Measurements from ENCODE around the gene CFAP58. TPM values are rescaled to one million over a fixed set of nuclear protein-coding genes. Genes with fewer than 3 reads are reported as not detected.

The CFAP58 gene
- total RNA-seq, 1 experiment from 2014 or later = 0.63 TPM

DNA sequence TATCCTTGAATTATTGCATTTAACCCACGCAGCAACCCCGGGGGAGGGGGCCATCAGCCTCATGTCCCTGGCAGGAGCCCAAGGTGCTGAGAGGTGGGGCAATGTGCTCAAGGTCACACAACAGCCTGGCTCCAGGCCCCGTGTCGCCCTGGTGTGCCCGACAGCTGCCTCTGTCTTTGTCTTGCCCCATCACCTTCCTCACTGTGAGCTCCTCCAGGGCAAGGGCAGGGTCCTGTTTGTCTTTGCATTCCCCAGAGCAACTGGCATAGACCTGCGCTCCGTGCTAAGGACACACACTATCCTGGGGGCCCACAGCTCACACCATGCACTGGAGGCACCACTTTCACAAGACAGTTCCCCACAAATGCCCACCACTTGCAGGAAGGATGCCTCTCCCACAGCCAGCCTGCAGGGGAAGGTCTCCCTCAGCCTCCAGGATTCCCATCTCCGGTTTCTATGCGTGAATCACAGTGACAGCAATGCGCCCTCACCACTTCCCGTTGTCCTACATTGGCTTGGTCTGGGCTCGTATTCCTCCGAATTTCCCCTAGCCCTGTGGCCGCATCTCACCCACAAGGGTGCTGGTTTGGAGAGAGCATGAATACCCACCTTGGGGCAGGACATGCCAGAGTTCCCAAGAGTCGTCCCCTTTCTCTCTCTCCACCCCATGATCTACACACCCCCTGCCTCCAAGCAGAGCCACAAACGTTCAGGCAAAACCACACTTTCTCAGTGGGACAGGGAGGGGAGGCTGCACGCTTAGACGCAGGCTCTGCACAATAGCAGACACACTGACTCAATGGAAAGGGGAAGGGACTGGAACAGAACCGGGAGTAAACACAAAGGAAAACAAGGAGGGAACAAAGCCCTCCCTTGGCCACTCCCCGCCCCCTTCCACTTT, 25.6 kb upstream of the CFAP58 start:
- Histone ChIP-seq H4K20me1 (ENCODE audit: control insufficient read depth, insufficient read depth, insufficient read length) (peaks cover 3% of the 10 kb centered on the region), H2AFZ (ENCODE audit: low read length) (no peak overlapping the region), H3K18ac (ENCODE audit: insufficient read length, low read depth, low read length) (peak overlapping the region; percentile 43), H3K79me1 (ENCODE audit: insufficient read depth, low read depth, low read length, poor library complexity, severe bottlenecking) (no peaks in the 10 kb centered on the region), H4K8ac (replicated peaks; ENCODE audit: insufficient read length, low read depth, low read length) (no peak overlapping the region), H3K4me1 (ENCODE audit: insufficient read depth, low read length) (peaks cover 48% of the 10 kb centered on the region; the same call in 1 of the 2 replicates), H3K23ac (ENCODE audit: insufficient read length, low read depth, low read length) (no peak overlapping the region), H3K23me2 (ENCODE audit: insufficient read length, low read depth, low read length, poor library complexity, severe bottlenecking) (peaks cover 4% of the 10 kb centered on the region), H2BK20ac (ENCODE audit: low read depth, low read length, poor library complexity, severe bottlenecking) (no peak overlapping the region), H3K4me2 (ENCODE audit: insufficient read depth, insufficient read length, low read length) (peak overlapping the region; percentile 40), H2BK5ac (ENCODE audit: insufficient read length, low read length) (no peak overlapping the region), H3K9ac (ENCODE audit: extremely low read depth, insufficient read length, low read length) (no peak overlapping the region), H3K79me2 (ENCODE audit: insufficient read depth, low read length) (peaks cover 26% of the 10 kb centered on the region; the same call in 1 of the 2 replicates), H2BK120ac (ENCODE audit: low read depth, low read length, poor library complexity, severe bottlenecking) (no peak overlapping the region), H3K14ac (ENCODE audit: insufficient read depth, low read length) (peak overlapping the region; percentile 85), H2BK15ac (ENCODE audit: low read depth, low read length) (no peak overlapping the region), H3K9me3 (ENCODE audit: control insufficient read depth, low read depth, low read length) (no peaks in the 10 kb centered on the region), H4K91ac (ENCODE audit: insufficient read length, low read depth, low read length) (no peak overlapping the region), H3K56ac (ENCODE audit: insufficient read length, low read depth, low read length) (no peak overlapping the region), H3K27me3 (ENCODE audit: insufficient read depth, low read length) (no peaks in the 10 kb centered on the region), H3K4ac (ENCODE audit: low read depth, low read length) (no peak overlapping the region), H2AK5ac (ENCODE audit: insufficient read length, low read length) (no peak overlapping the region), H3T11ph (ENCODE audit: low read length) (no peak overlapping the region), H3K27ac (ENCODE audit: insufficient read length, low read depth, low read length) (peak overlapping the region; percentile 27), H4K5ac (ENCODE audit: insufficient read length, low read depth, low read length) (no peak overlapping the region), H2BK12ac (ENCODE audit: insufficient read length, low read depth, low read length) (no peak overlapping the region)
- Mint-ChIP-seq H3K27me3 (ENCODE audit: low read depth) (no peaks in the 10 kb centered on the region), H3K9me3 (no peaks in the 10 kb centered on the region), H3K27ac (peak overlapping the region; percentile 98), H3K4me3 (peak overlapping the region; percentile 52 to 73), H3K36me3 (ENCODE audit: insufficient read depth in 1 of 3, low read depth in 3 of 3) (peaks cover 14 to 24% (median 21%) of the 10 kb centered on the region in 3 experiments), H3K4me1 (peaks cover 88 to 91% of the 10 kb centered on the region in 2 experiments)
- TF ChIP-seq, protein P1, sequence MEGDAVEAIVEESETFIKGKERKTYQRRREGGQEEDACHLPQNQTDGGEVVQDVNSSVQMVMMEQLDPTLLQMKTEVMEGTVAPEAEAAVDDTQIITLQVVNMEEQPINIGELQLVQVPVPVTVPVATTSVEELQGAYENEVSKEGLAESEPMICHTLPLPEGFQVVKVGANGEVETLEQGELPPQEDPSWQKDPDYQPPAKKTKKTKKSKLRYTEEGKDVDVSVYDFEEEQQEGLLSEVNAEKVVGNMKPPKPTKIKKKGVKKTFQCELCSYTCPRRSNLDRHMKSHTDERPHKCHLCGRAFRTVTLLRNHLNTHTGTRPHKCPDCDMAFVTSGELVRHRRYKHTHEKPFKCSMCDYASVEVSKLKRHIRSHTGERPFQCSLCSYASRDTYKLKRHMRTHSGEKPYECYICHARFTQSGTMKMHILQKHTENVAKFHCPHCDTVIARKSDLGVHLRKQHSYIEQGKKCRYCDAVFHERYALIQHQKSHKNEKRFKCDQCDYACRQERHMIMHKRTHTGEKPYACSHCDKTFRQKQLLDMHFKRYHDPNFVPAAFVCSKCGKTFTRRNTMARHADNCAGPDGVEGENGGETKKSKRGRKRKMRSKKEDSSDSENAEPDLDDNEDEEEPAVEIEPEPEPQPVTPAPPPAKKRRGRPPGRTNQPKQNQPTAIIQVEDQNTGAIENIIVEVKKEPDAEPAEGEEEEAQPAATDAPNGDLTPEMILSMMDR (conservative IDR thresholded peaks at IDR 0.05) = no peak
- peak; percentile 49 for DNase-seq
- no CpG with 5 or more reads among the region's 20 CpGs for WGBS (ENCODE audit: extremely low coverage, insufficient read length, low lambda C conversion rate)
